Measurements from ENCODE around the gene LRCH1.
A peak's percentile ranks its signal among the peaks of the same experiment; 100 is the strongest.
"Not testable (repeated sequence)": the region's sequence is repeated elsewhere in the genome, so short reads cannot be mapped to it uniquely, and the experiment has no call there.

Gene LRCH1

GRCh38 chr13:46753917-46754316, 200.9 kb downstream of the LRCH1 start:
- DNase-seq, result no peak

- no peak for DNase-seq
These were observed 201.8 kb downstream of the LRCH1 start for GRCh38 chr13:46754812-46755211.

GRCh38 chr13:46755508-46755907, 202.5 kb downstream of the LRCH1 start:
- DNase-seq, result not testable (repeated sequence)

- DNase-seq, result peak; percentile 61 to 85 (median 72)
These were observed 204.0 kb downstream of the LRCH1 start for GRCh38 chr13:46756977-46757376.

- no peak for DNase-seq
These were observed 204.7 kb downstream of the LRCH1 start for GRCh38 chr13:46757640-46758039.

- peak; percentile 61 to 85 (median 67) for DNase-seq
These were observed 206.9 kb downstream of the LRCH1 start for GRCh38 chr13:46759846-46760245.

GRCh38 chr13:46761174-46761573, 208.2 kb downstream of the LRCH1 start:
- DNase-seq, result no peak

- DNase-seq, result no peak
These were observed 208.9 kb downstream of the LRCH1 start for GRCh38 chr13:46761866-46762265.

- not testable (repeated sequence) for DNase-seq
These were observed 217.0 kb downstream of the LRCH1 start for GRCh38 chr13:46769925-46770324.

GRCh38 chr13:46771693-46772092, 218.7 kb downstream of the LRCH1 start:
- DNase-seq, result no peak

- no peak for DNase-seq
These were observed 220.6 kb downstream of the LRCH1 start for GRCh38 chr13:46773541-46773940.

- DNase-seq, result no peak
These were observed 222.6 kb downstream of the LRCH1 start for GRCh38 chr13:46775385-46776107.

GRCh38 chr13:46778095-46778494, 225.1 kb downstream of the LRCH1 start:
- DNase-seq, result no peak

GRCh38 chr13:46778890-46779289, 225.9 kb downstream of the LRCH1 start:
- no peak for DNase-seq

GRCh38 chr13:46782066-46782465, 229.1 kb downstream of the LRCH1 start:
- no peak for DNase-seq

GRCh38 chr13:46782691-46783090, 229.7 kb downstream of the LRCH1 start:
- DNase-seq, result no peak

- DNase-seq, result no peak
These were observed 230.5 kb downstream of the LRCH1 start for GRCh38 chr13:46783504-46783903.

GRCh38 chr13:46795321-46795720, 242.4 kb downstream of the LRCH1 start:
- no peak for DNase-seq

GRCh38 chr13:46796129-46796514, 243.2 kb downstream of the LRCH1 start:
- no peak for DNase-seq

GRCh38 chr13:46796515-46797474, 243.8 kb downstream of the LRCH1 start, which contains the start of gene ESD:
Gene ESD, minus strand, starts transcription at chr13:46797161. Its CDS starts 5,748 bp downstream, at chr13:46791413.
- peak; percentile 91 to 96 (median 93) for DNase-seq

- no peak for DNase-seq
These were observed 244.7 kb downstream of the LRCH1 start for GRCh38 chr13:46797501-46798237.

GRCh38 chr13:46799139-46799538, 246.2 kb downstream of the LRCH1 start:
- no peak for DNase-seq

GRCh38 chr13:46801858-46802257, 248.9 kb downstream of the LRCH1 start:
- no peak for DNase-seq

Measured in suppressor macrophage (primary cell).